T47D (cell line): Measurements from ENCODE around the gene DNHD1.

ENCODE experiments used
- DNase-seq, 2 experiments: peaks; one replicate each; pipeline versions ENCODE4 v3.0.0 to v3.0.0-alpha.2; 2011 to 2012; ENCODE audit warnings: low read depth in 1 of 2, low spot score in 1 of 2
- JUND ChIP-seq: IDR thresholded peaks from 2 replicates; pipeline ENCODE4 v1.6.1; 2012; ENCODE audit warnings: low read depth
- in situ Hi-C: cut with HindIII; loops from 2 replicates; pipeline ENCODE4 v1.10.0; 2016; ENCODE audit warnings: low sequenced_read_pairs, low pct_unique_long_range_greater_than_20kb

DNHD1 gene

GRCh38 chr11:6469599-6469998 is 27.5 kb upstream of the DNHD1 start:
- DNase-seq = no peak
- TF ChIP-seq JUND = no peak
- in situ Hi-C loops = no loop called here

- in situ Hi-C loops = no loop called here
- DNase-seq = no peak
- no peak for TF ChIP-seq JUND
Measured at GRCh38 chr11:6472934-6473333, 24.1 kb upstream of the DNHD1 start.

GRCh38 chr11:6473451-6474412 is 23.3 kb upstream of the DNHD1 start, which contains the start of gene TRIM3:
TRIM3 (minus strand) TSS chr11:6473941; CDS start chr11:6465695, 8,246 bp downstream.
- TF ChIP-seq JUND = no peak
- DNase-seq = peak; percentile 84 to 95
- in situ Hi-C loops = no loop called here

GRCh38 chr11:6474413-6474792 is 22.7 kb upstream of the DNHD1 start:
- in situ Hi-C loops = no loop called here
- no peak for DNase-seq
- no peak for TF ChIP-seq JUND

- in situ Hi-C loops = no loop called here
- no peak for TF ChIP-seq JUND
- peak in 1 of 2 experiments; percentile 10 for DNase-seq
Measured at GRCh38 chr11:6474806-6475500, 22.1 kb upstream of the DNHD1 start.

GRCh38 chr11:6475936-6476335 is 21.1 kb upstream of the DNHD1 start:
- no peak for TF ChIP-seq JUND
- peak; percentile 33 to 93 for DNase-seq
- in situ Hi-C loops = no loop called here

- peak in 1 of 2 experiments; percentile 57 for DNase-seq
- TF ChIP-seq JUND = no peak
- in situ Hi-C loops = no loop called here
Measured at GRCh38 chr11:6476571-6476970, 20.5 kb upstream of the DNHD1 start.

- peak in 1 of 2 experiments; percentile 35 for DNase-seq
- in situ Hi-C loops = no loop called here
- TF ChIP-seq JUND = no peak
Measured at GRCh38 chr11:6480299-6480914, 16.7 kb upstream of the DNHD1 start.

GRCh38 chr11:6481012-6481923 is 15.8 kb upstream of the DNHD1 start, which contains the start of the genes ARFIP2 and TIMM10B:
ARFIP2 (minus strand) TSS chr11:6481331; CDS start chr11:6480421, 910 bp downstream.
TIMM10B (plus strand) TSS chr11:6481501; CDS start chr11:6481517, 16 bp downstream.
- in situ Hi-C loops = no loop called here
- DNase-seq = peak; percentile 88 to 96
- 0 out of 2 replicates have a peak, but pooled peaks have one; percentile 16 for TF ChIP-seq JUND

- in situ Hi-C loops = no loop called here
- DNase-seq = no peak
- TF ChIP-seq JUND = no peak
Measured at GRCh38 chr11:6481924-6482275, 15.2 kb upstream of the DNHD1 start.

GRCh38 chr11:6482441-6482840 is 14.6 kb upstream of the DNHD1 start:
- TF ChIP-seq JUND = no peak
- in situ Hi-C loops = no loop called here

More at GRCh38 chr11:6482441-6482840, 14.6 kb upstream of the DNHD1 start:
- DNase-seq = no peak
